SK-N-SH treated with all-trans-retinoic acid at 6 μM for 48 hours (cell line): ENCODE measurements around the gene RASGRF2.
"Not testable (repeated sequence)": the region's sequence is repeated elsewhere in the genome, so short reads cannot be mapped to it uniquely, and the experiment has no call there.

Source experiments
- CREB5 ChIP-seq: fragments of 250-450 bp; sonication (Bioruptor Pico); IDR thresholded peaks from 2 replicates; pipeline ENCODE4 v1.5.1; 2020; ENCODE audit warnings: low read depth, mild to moderate bottlenecking, moderate library complexity
- POU6F1 ChIP-seq: fragments of 250-450 bp; sonication (Bioruptor Pico); IDR thresholded peaks from 2 replicates; pipeline ENCODE4 v1.8.0; 2021; ENCODE audit warnings: low read depth, mild to moderate bottlenecking, moderate library complexity, borderline replicate concordance
- RARB ChIP-seq: fragments of 250-450 bp; sonication (Bioruptor Pico); IDR thresholded peaks from 2 replicates; pipeline ENCODE4 v1.8.0; 2021; ENCODE audit warnings: mild to moderate bottlenecking, moderate library complexity
- TOX ChIP-seq: fragments of 250-450 bp; sonication (Bioruptor Pico); IDR thresholded peaks from 2 replicates; pipeline ENCODE4 v1.8.0; 2021; ENCODE audit warnings: mild to moderate bottlenecking, moderate library complexity, borderline replicate concordance
- TSHZ2 ChIP-seq: fragments of 250-450 bp; sonication (Bioruptor Pico); IDR thresholded peaks from 2 replicates; pipeline ENCODE4 v1.5.0; 2020; ENCODE audit warnings: mild to moderate bottlenecking, moderate library complexity
- ZFP30 ChIP-seq: fragments of 450-650 bp; formaldehyde crosslinking; IDR thresholded peaks from 2 replicates; pipeline ENCODE4 v1.5.0; 2022; ENCODE audit warnings: mild to moderate bottlenecking, moderate library complexity
- ZNF565 ChIP-seq: fragments of 450-650 bp; formaldehyde crosslinking; conservative IDR thresholded peaks from 2 replicates; pipeline ENCODE4 v1.5.0; 2020; ENCODE audit warnings: low read depth, mild to moderate bottlenecking, moderate library complexity

- not testable (repeated sequence) for TF ChIP-seq RARB (CRISPR knock-in tag); TSHZ2; POU6F1 (CRISPR knock-in tag); CREB5 (CRISPR knock-in tag); ZNF565; TOX; ZFP30 (CRISPR knock-in tag)
These were observed 93.1 kb downstream of the RASGRF2 start for GRCh38 chr5:81053282-81053681.
